Stomach smooth muscle (tissue), 2 donors: Measurements from ENCODE around the gene SPAG16.

Experiments
- H3K27ac ChIP-seq: one replicate; pipeline ENCODE4 v1.7.0; 2013; ENCODE audit warnings: mild to moderate bottlenecking, low read length, inconsistent platforms
- H3K27me3 ChIP-seq, 2 donors: one replicate each; pipeline ENCODE4 v1.7.0; 2013; ENCODE audit warnings: low read length in 2 of 2; ENCODE audit not compliant: insufficient read depth in 2 of 2, control insufficient read depth in 1 of 2
- H3K36me3 ChIP-seq, 2 donors: one replicate each; pipeline ENCODE4 v1.7.0; 2013; ENCODE audit warnings: low read length in 2 of 2; ENCODE audit not compliant: control insufficient read depth in 2 of 2, insufficient read depth in 2 of 2
- H3K4me1 ChIP-seq: one replicate; pipeline ENCODE4 v1.7.0; 2013; ENCODE audit warnings: low read length; ENCODE audit not compliant: control insufficient read depth, insufficient read depth
- H3K4me3 ChIP-seq, 2 donors: one replicate each; pipeline ENCODE4 v1.7.0; 2013; ENCODE audit warnings: low read length in 2 of 2
- H3K9ac ChIP-seq, 2 donors: one replicate each; pipeline ENCODE4 v1.7.0; 2013; ENCODE audit warnings: low read length in 2 of 2, mild to moderate bottlenecking in 1 of 2
- H3K9me3 ChIP-seq, 2 donors: one replicate each; pipeline ENCODE4 v1.7.0; 2013; ENCODE audit warnings: low read length in 2 of 2; ENCODE audit not compliant: control insufficient read depth in 2 of 2
- donor health status: healthy.
- donor health status: Pancreatic carcinoma.

The SPAG16 gene

DNA sequence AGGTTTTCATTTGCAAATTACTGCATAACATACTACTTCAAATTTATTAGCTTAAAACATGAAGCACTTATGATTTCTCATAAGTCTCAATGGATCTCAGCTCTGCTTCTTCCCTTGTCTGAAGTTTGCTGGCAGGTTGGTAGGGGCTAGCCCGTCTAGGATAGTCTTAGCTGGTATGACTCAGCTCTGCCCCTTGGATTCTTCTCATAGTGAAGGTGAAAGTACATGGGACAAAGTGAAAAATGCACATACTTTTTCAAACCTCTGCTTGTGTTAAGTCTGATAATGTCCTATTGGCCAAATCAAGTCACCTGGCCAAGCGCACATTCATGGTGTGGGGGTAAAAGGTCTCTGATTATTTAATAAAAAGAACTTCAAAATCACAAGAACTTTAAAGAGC, 941.8 kb downstream of the SPAG16 start:
- H3K9me3 ChIP-seq: no peaks in the 10 kb centered on the region
- H3K4me1 ChIP-seq: no peaks in the 10 kb centered on the region
- H3K4me3 ChIP-seq: no peak overlapping the region
- no peaks in the 10 kb centered on the region for H3K27me3 ChIP-seq
- no peak overlapping the region for H3K9ac ChIP-seq
- H3K27ac ChIP-seq: no peak overlapping the region
- H3K36me3 ChIP-seq: no peaks in the 10 kb centered on the region

DNA sequence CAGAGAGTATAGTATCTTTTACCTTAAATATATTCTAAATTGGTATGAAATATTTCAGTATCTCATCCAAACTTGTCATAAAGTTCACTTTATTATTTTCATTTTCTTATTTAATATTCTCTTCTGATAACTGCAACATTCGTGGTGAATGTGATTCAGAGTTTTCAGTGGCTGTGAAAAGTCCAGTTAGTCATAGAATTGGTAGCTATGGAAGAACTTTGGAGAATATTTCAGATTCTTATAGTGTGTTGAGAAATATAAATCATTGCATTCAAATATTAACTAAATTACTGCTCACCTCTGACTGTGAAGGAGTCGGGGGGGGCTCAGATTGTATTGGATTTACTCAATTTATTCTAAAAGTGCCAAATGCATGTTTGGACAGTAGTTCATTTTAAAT, 948.0 kb downstream of the SPAG16 start:
- no peaks in the 10 kb centered on the region for H3K9me3 ChIP-seq
- no peaks in the 10 kb centered on the region for H3K27me3 ChIP-seq
- no peak overlapping the region for H3K4me3 ChIP-seq
- H3K27ac ChIP-seq: no peak overlapping the region
- H3K36me3 ChIP-seq: no peaks in the 10 kb centered on the region
- no peak overlapping the region for H3K9ac ChIP-seq
- no peaks in the 10 kb centered on the region for H3K4me1 ChIP-seq

DNA sequence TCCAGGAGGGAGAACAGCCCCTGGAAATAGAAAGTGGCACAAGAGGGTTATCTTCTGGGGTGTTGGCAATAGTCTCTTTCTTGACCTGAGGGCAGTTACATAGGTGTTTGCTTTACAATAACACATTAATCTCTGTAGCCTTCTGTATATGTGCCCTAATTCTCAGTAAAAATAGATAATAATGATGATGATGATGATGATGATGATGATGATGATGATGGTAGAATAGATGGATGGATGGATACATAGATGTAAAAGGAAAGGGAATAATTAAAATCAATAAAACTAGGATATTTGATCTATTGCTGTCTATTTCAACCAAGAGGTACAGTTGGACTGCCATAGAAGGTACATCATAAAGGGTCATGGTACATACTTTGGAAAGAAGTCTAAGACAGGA, 948.9 kb downstream of the SPAG16 start:
- Histone ChIP-seq H3K4me3 (no peak overlapping the region), H3K27me3 (no peaks in the 10 kb centered on the region), H3K9ac (no peak overlapping the region), H3K27ac (no peak overlapping the region), H3K4me1 (no peaks in the 10 kb centered on the region), H3K36me3 (no peaks in the 10 kb centered on the region), H3K9me3 (no peaks in the 10 kb centered on the region)

DNA sequence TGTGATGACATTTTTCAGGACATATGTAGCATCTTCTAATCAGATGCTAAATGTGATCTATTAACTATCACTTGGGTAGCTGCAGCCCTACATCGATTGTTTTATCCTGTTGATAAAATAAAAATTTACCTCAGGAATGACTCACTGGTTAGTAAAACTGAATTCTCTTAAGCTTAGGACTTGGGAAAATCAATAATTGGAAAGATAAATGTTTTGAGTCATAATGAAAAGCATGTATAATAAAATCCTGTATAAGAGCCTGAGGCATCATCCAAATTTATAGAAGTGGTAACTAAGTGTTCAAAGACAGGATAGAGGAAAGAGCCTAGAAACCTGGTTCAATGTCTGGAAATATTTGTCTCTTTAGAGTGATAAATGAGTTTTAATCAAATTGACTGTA, 958.5 kb downstream of the SPAG16 start:
- Histone ChIP-seq H3K27ac (no peak overlapping the region), H3K27me3 (no peaks in the 10 kb centered on the region), H3K9me3 (no peaks in the 10 kb centered on the region), H3K4me1 (no peaks in the 10 kb centered on the region), H3K9ac (no peak overlapping the region), H3K36me3 (no peaks in the 10 kb centered on the region), H3K4me3 (no peak overlapping the region)

DNA sequence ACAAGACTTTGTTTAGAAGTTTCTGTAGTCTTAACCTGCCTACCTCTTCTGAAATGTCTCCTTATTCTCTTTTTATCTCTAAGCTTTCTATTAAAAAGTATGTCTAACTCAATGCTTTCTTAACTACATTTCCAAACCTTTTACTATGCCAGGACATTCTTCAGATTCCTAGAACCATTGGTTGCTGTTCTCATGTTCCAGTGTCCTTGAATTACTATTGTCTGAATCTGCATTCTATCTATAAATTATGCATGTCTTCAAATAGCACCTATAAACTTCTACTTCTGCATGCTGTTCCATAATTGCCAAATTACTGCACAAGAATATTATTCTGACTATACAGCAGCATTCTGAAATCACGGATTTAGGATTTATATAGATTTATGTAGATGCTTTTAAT, 960.6 kb downstream of the SPAG16 start:
- no peak overlapping the region for H3K4me3 ChIP-seq
- no peaks in the 10 kb centered on the region for H3K27me3 ChIP-seq
- no peaks in the 10 kb centered on the region for H3K9me3 ChIP-seq
- H3K27ac ChIP-seq: no peak overlapping the region
- no peak overlapping the region for H3K9ac ChIP-seq
- H3K36me3 ChIP-seq: no peaks in the 10 kb centered on the region
- H3K4me1 ChIP-seq: no peaks in the 10 kb centered on the region

DNA sequence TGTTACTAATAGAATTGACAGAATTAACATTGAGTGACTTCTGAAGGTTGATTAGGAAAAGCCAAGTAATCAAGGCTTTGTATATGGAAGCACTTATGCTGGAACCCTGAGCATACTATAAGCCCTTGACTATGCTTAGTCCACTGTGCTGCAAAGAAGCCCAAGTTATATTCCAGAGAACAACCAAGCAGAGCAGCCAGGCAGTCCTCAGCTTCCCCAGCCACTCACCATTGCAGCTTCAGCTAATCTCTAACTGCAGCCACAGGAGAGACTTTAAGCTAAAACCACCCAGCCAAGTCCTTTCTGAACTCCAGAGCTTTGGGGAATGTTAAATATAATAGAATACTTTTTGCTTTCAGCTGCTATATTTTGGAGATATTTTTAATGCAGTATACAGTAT, 962.2 kb downstream of the SPAG16 start:
- Histone ChIP-seq H3K4me1 (no peaks in the 10 kb centered on the region), H3K27ac (no peak overlapping the region), H3K9ac (no peak overlapping the region), H3K4me3 (no peak overlapping the region), H3K36me3 (no peaks in the 10 kb centered on the region), H3K9me3 (no peaks in the 10 kb centered on the region), H3K27me3 (no peaks in the 10 kb centered on the region)

DNA sequence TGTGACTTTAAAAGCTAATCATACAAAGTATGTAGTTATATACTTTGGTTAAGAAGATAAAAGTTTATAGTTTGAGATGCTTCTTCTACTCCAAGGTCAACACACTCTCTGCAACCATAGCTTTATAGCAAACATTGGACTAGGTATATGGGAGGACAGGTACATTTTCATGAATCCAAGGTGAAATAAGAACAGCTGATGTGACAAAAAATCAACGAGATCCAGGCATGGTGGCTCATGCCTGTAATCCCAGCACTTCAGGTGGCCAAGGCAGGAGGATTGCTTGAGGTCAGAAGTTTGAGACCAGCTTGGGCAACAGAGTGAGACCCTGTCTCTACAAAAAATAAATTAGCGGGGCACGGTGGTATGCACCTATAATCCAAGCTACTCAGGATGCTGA, 963.3 kb downstream of the SPAG16 start:
- no peak overlapping the region for H3K27ac ChIP-seq
- no peaks in the 10 kb centered on the region for H3K4me1 ChIP-seq
- no peak overlapping the region for H3K4me3 ChIP-seq
- H3K9ac ChIP-seq: no peak overlapping the region
- H3K36me3 ChIP-seq: no peaks in the 10 kb centered on the region
- no peaks in the 10 kb centered on the region for H3K9me3 ChIP-seq
- no peaks in the 10 kb centered on the region for H3K27me3 ChIP-seq

DNA sequence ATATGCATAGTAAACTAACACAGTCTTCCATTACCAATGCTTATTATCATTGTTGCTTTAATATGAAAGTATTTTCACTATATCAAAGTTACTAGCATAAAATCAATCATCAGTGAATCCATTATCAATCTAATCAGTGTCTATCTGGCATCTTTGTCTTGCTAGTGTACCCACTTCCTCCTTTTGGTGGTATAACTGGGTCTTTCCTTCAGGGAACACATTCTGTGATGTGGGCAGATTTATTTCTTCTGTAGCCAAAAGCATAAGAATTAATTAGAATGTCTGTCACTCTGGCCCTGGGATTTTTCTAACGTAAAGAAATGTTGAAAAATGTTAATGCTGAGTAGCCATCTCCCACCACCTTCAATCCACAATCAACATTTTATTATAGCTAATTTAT, 970.8 kb downstream of the SPAG16 start:
- Histone ChIP-seq H3K4me1 (no peaks in the 10 kb centered on the region), H3K9ac (no peak overlapping the region), H3K4me3 (no peak overlapping the region), H3K27me3 (no peaks in the 10 kb centered on the region), H3K36me3 (no peaks in the 10 kb centered on the region), H3K9me3 (no peaks in the 10 kb centered on the region), H3K27ac (no peak overlapping the region)

DNA sequence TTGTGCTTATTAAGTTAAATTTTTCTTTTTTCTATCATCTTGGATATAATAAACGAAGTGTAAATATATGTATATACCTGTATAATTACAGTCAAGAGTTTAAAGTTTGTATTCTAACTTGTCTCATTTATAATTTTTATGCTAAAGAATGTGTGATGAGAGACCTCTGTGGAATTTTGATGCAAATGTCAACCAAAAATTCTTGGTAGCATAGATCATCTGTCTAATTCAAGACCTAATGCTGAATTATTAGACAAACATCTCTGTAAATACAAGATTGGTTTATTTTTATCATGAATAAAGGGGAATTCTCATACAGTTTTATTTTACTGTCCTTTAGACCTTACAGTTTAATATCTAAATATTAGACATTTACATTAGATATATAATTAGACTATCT, 977.4 kb downstream of the SPAG16 start:
- no peak overlapping the region for H3K27ac ChIP-seq
- no peak overlapping the region for H3K9ac ChIP-seq
- H3K36me3 ChIP-seq: no peaks in the 10 kb centered on the region
- H3K27me3 ChIP-seq: no peaks in the 10 kb centered on the region
- no peaks in the 10 kb centered on the region for H3K9me3 ChIP-seq
- H3K4me1 ChIP-seq: no peaks in the 10 kb centered on the region
- no peak overlapping the region for H3K4me3 ChIP-seq

DNA sequence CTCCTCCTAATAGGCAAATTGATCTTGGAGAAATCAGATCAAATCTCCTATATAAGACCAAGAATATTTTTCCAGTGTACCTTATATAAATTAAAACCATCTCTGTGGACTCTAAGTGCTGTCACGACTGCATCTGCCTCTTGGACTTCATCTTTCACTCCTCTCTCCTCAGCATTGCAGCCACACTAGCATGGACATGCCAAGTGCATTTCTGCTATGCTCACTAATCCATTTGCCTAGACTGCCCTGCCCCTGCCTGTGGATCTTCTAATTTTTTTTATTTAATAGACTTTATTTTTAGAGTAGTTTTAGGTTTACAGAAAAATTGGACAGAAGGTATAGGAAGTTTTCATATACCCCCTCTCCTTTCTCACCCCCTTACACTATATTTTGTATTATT, 979.9 kb downstream of the SPAG16 start:
- H3K4me1 ChIP-seq: no peaks in the 10 kb centered on the region
- no peak overlapping the region for H3K4me3 ChIP-seq
- no peaks in the 10 kb centered on the region for H3K9me3 ChIP-seq
- no peak overlapping the region for H3K27ac ChIP-seq
- no peak overlapping the region for H3K9ac ChIP-seq
- no peaks in the 10 kb centered on the region for H3K27me3 ChIP-seq
- no peaks in the 10 kb centered on the region for H3K36me3 ChIP-seq

DNA sequence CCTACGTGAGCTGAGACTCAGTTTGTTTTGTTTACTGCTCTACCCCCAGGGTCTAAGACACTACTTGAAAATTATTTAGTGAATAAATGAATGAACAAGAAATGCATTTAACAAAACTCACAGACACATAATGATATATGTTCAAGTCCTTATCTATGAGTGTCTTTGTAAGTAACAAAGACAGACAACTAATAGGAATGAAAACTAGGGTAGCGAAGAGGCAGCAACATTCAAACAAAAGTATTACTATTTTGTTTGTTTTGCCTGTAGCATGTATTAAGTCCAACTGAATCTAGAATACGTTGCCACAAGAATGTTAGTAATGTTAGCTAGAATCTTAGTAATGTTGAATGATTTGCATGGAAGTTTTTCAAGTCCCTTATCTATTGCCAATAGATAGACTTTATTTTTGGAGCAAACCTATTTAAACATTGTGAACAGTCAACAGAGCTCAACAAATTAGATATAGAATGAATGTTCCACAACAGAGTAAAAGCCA, 981.8 kb downstream of the SPAG16 start:
- Histone ChIP-seq H3K36me3 (no peaks in the 10 kb centered on the region), H3K4me1 (no peaks in the 10 kb centered on the region), H3K9me3 (no peaks in the 10 kb centered on the region), H3K9ac (no peak overlapping the region), H3K4me3 (no peak overlapping the region), H3K27me3 (no peaks in the 10 kb centered on the region), H3K27ac (no peak overlapping the region)

DNA sequence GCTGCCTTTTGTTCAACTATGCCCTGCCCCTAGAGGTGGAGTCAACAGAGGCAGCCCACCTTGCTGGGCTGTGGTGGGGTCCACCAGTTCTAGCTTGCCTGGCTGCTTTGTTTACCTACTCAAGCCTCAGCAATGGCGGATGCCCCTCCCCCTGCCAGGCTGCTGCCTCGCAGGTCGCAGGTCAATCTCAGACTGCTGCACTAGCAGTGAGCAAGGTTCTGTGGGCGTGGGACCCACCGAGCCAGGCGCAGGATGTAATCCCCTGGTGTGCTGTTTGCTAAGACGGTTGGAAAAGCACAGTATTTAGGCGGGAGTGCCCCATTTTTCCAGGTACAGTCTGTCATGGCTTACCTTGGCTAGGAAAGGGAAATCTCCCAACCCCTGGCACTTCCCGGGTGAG, 993.6 kb downstream of the SPAG16 start:
- Histone ChIP-seq H3K9ac (no peak overlapping the region), H3K27me3 (no peaks in the 10 kb centered on the region), H3K4me1 (no peaks in the 10 kb centered on the region), H3K27ac (no peak overlapping the region), H3K9me3 (no peaks in the 10 kb centered on the region), H3K4me3 (no peak overlapping the region), H3K36me3 (no peaks in the 10 kb centered on the region)
